A673 (cell line): ENCODE measurements around the gene HAPLN2.

Source experiments
- EZH2 ChIP-seq: fragments of 200-600 bp; sonication (generic); IDR thresholded peaks from 2 replicates; pipeline ENCODE4 v1.6.1; 2017; ENCODE audit warnings: borderline replicate concordance, low read depth, mild to moderate bottlenecking, mixed read lengths, antibody characterized with exemption, low read length; ENCODE audit not compliant: poor library complexity, severe bottlenecking
- TF ChIP-seq, protein P1 (sequence below): fragments of 300-800, 200-600 bp; sonication (generic); conservative IDR thresholded peaks from 2 replicates; pipeline ENCODE4 v1.5.1; 2017; ENCODE audit warnings: low read depth, mild to moderate bottlenecking, antibody characterized with exemption, low read length, moderate library complexity, mixed read lengths

DNA sequence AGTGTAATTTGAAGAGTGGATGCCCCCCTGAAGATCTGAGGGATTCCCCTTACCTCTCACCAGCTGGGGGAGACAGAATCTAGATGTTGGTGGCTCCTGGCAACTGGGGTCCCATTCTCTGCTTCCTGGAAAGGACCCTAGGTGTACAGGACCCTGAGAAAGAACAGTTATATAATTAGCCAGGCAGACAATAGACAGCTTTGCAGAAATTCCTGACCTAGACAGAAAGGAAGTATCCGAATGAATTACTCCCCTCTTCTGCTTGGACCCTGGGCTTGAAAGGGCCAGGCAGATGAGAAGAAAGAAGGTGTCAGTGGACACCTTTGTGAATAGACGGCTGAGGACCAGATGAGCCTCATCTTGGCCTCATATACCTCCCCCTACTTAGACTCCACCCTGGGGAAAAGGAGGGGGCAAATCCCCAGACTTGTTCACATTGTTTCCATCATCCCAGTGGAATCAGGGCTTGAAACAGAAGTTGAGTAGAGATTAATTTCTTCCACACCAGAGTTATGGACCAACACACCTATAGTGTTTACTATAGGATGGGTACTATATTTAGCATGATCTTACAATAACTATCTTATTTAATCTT, 45.1 kb upstream of the HAPLN2 start:
- no peak for TF ChIP-seq EZH2
- TF ChIP-seq, protein P1, sequence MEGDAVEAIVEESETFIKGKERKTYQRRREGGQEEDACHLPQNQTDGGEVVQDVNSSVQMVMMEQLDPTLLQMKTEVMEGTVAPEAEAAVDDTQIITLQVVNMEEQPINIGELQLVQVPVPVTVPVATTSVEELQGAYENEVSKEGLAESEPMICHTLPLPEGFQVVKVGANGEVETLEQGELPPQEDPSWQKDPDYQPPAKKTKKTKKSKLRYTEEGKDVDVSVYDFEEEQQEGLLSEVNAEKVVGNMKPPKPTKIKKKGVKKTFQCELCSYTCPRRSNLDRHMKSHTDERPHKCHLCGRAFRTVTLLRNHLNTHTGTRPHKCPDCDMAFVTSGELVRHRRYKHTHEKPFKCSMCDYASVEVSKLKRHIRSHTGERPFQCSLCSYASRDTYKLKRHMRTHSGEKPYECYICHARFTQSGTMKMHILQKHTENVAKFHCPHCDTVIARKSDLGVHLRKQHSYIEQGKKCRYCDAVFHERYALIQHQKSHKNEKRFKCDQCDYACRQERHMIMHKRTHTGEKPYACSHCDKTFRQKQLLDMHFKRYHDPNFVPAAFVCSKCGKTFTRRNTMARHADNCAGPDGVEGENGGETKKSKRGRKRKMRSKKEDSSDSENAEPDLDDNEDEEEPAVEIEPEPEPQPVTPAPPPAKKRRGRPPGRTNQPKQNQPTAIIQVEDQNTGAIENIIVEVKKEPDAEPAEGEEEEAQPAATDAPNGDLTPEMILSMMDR = no peak
